SK-N-SH (cell line): ENCODE results near the gene EVC. TPM values are rescaled to one million over a fixed set of nuclear protein-coding genes. Genes with fewer than 3 reads are reported as not detected.

ENCODE experiments used
- CTCF ChIA-PET: fragments of 300-600, 350-600 bp; formaldehyde crosslinking; extraction: SDS; loops from one replicate; lab custom pipeline; 2021; lab: Yijun Ruan, JAX
- POLR2A ChIA-PET: fragments of 350-600 bp; sonication (Branson Sonifier 250); formaldehyde crosslinking; extraction: SDS; loops from one replicate; lab custom pipeline; 2020; ENCODE audit warnings: antibody characterized with exemption, inconsistent platforms; lab: Yijun Ruan, JAX
- DNase-seq: peaks from one replicate; pipeline ENCODE4 v3.0.0; 2012
- H2AFZ ChIP-seq: fragments of 200-600 bp; sonication (generic); 2 replicates; pipeline ENCODE4 v1.8.1; 2016; ENCODE audit warnings: antibody characterized with exemption, mild to moderate bottlenecking, low read depth
- H3F3A ChIP-seq: fragments of 200-600 bp; sonication (generic); replicated peaks from 2 replicates; pipeline ENCODE3; 2016; ENCODE audit warnings: antibody characterized with exemption, mild to moderate bottlenecking; ENCODE audit not compliant: insufficient read depth
- H3K27ac ChIP-seq, 2 experiments: fragments of 200-500 bp in 1 of 2; fragments of 200-600 bp in 1 of 2; sonication (Bioruptor generic) in 1 of 2; sonication (generic), shearing (Covaris generic) in 1 of 2; 2 replicates each; pipeline versions ENCODE4 v1.5.1 to v1.6.1; 2014 to 2016; ENCODE audit warnings: low read depth in 2 of 2, inconsistent platforms in 1 of 2, low read length in 1 of 2, mild to moderate bottlenecking in 1 of 2, mixed read lengths in 1 of 2
- H3K27me3 ChIP-seq: fragments of 200-600 bp; sonication (generic), shearing (Covaris generic); 2 replicates; pipeline ENCODE4 v1.6.1; 2016; ENCODE audit warnings: mixed run types; ENCODE audit not compliant: insufficient read depth
- H3K36me3 ChIP-seq, 2 experiments: fragments of 200-500 bp in 1 of 2; fragments of 200-600 bp in 1 of 2; sonication (Bioruptor generic) in 1 of 2; sonication (generic) in 1 of 2; replicated peaks in 1 of 2; 2 replicates each; pipeline versions ENCODE3 to v1.5.1; 2014 to 2016; ENCODE audit warnings: low read length in 1 of 2, mild to moderate bottlenecking in 1 of 2; ENCODE audit not compliant: insufficient read depth in 2 of 2, control insufficient read depth in 1 of 2
- H3K4me1 ChIP-seq, 2 experiments: fragments of 200-500 bp in 1 of 2; fragments of 200-600 bp in 1 of 2; sonication (Bioruptor generic) in 1 of 2; sonication (generic), shearing (Covaris generic) in 1 of 2; 2 replicates each; pipeline versions ENCODE4 v1.5.1 to v1.6.1; 2014 to 2016; ENCODE audit warnings: low read depth in 1 of 2, low read length in 1 of 2, mixed run types in 1 of 2; ENCODE audit not compliant: insufficient read depth in 2 of 2, control insufficient read depth in 1 of 2
- H3K4me2 ChIP-seq: fragments of 200-600 bp; sonication (generic), shearing (Covaris generic); 2 replicates; pipeline ENCODE4 v1.6.1; 2017; ENCODE audit warnings: mixed run types
- H3K4me3 ChIP-seq, 2 experiments: fragments of 200-500 bp in 1 of 2; fragments of 200-600 bp in 1 of 2; sonication (Bioruptor generic) in 1 of 2; sonication (generic), shearing (Covaris generic) in 1 of 2; 2 replicates each; pipeline versions ENCODE4 v1.5.1 to v1.8.1; 2014 to 2016; ENCODE audit warnings: low read depth in 2 of 2, inconsistent platforms in 1 of 2, low read length in 1 of 2, mild to moderate bottlenecking in 1 of 2, mixed read lengths in 1 of 2, moderate library complexity in 1 of 2
- H3K79me2 ChIP-seq: fragments of 200-600 bp; sonication (generic); 2 replicates; pipeline ENCODE4 v1.8.1; 2017; ENCODE audit warnings: mild to moderate bottlenecking; ENCODE audit not compliant: insufficient read depth
- H3K9ac ChIP-seq: fragments of 200-600 bp; sonication (generic); 2 replicates; pipeline ENCODE4 v1.6.1; 2017; ENCODE audit warnings: mixed run types
- H3K9me2 ChIP-seq: fragments of 200-600 bp; sonication (generic); 2 replicates; pipeline ENCODE4 v1.6.1; 2017; ENCODE audit warnings: mixed run types
- H3K9me3 ChIP-seq: fragments of 200-600 bp; sonication (generic); 2 replicates; pipeline ENCODE4 v1.6.1; 2017; ENCODE audit warnings: mixed run types, mild to moderate bottlenecking, moderate library complexity
- H4K20me1 ChIP-seq: fragments of 200-600 bp; sonication (generic); 2 replicates; pipeline ENCODE4 v1.6.1; 2017; ENCODE audit warnings: mild to moderate bottlenecking, mixed run types; ENCODE audit not compliant: insufficient read depth
- EP300 ChIP-seq, 2 experiments: IDR thresholded peaks; 2 replicates each; pipeline versions ENCODE4 v1.4.0 to v1.6.1; 2012; ENCODE audit warnings: borderline replicate concordance in 1 of 2, low read depth in 1 of 2, low read length in 1 of 2
- EZH2phosphoT487 ChIP-seq: fragments of 200-600 bp; sonication (generic); IDR thresholded peaks from 2 replicates; pipeline ENCODE4 v1.6.1; 2017; ENCODE audit warnings: low read depth, mixed run types, mild to moderate bottlenecking, antibody characterized with exemption, moderate library complexity, borderline replicate concordance
- FOSL2 ChIP-seq: IDR thresholded peaks from 2 replicates; pipeline ENCODE4 v1.4.0; 2012; ENCODE audit warnings: low read depth, mild to moderate bottlenecking, moderate library complexity, borderline replicate concordance
- FOXM1 ChIP-seq: IDR thresholded peaks from 2 replicates; pipeline ENCODE4 v1.4.0; 2012; ENCODE audit warnings: low read depth, mild to moderate bottlenecking
- GATA2 ChIP-seq: sonication (generic); formaldehyde crosslinking; IDR thresholded peaks from 2 replicates; pipeline ENCODE4 v1.5.0; 2020; ENCODE audit warnings: mild to moderate bottlenecking, missing genetic modification reagents
- MEF2A ChIP-seq: IDR thresholded peaks from 2 replicates; pipeline ENCODE4 v1.4.0; 2012; ENCODE audit warnings: low read depth, borderline replicate concordance
- NFIC ChIP-seq: IDR thresholded peaks from 2 replicates; pipeline ENCODE4 v1.4.0; 2012; ENCODE audit warnings: borderline replicate concordance
- RCOR1 ChIP-seq: fragments of 150-350 bp; IDR thresholded peaks from 2 replicates; pipeline ENCODE4 v1.6.1; 2017; ENCODE audit warnings: antibody characterized with exemption, low read length
- RFX5 ChIP-seq: IDR thresholded peaks from 2 replicates; pipeline ENCODE4 v1.6.1; 2012; ENCODE audit warnings: mild to moderate bottlenecking, improper control_type of control experiment, low read length
- RXRA ChIP-seq: IDR thresholded peaks from 2 replicates; pipeline ENCODE4 v1.4.0; 2012; ENCODE audit warnings: low read depth, mild to moderate bottlenecking, borderline replicate concordance
- SIN3A ChIP-seq: IDR thresholded peaks from 2 replicates; pipeline ENCODE4 v1.6.1; 2012; ENCODE audit warnings: low read depth, mild to moderate bottlenecking, low read length, moderate library complexity, borderline replicate concordance
- TAF1 ChIP-seq: IDR thresholded peaks from 2 replicates; pipeline ENCODE4 v1.6.1; 2012; ENCODE audit warnings: low read depth, mild to moderate bottlenecking, low read length, moderate library complexity, borderline replicate concordance
- TEAD4 ChIP-seq: IDR thresholded peaks from 2 replicates; pipeline ENCODE4 v1.4.0; 2012; ENCODE audit warnings: mild to moderate bottlenecking, borderline replicate concordance; ENCODE audit not compliant: insufficient read depth
- USF2 ChIP-seq: fragments of 150-350 bp; IDR thresholded peaks from 2 replicates; pipeline ENCODE4 v1.6.1; 2017; ENCODE audit warnings: antibody characterized with exemption, low read length, low read depth, borderline replicate concordance
- YY1 ChIP-seq: IDR thresholded peaks from 2 replicates; pipeline ENCODE4 v1.4.0; 2012; ENCODE audit warnings: low read depth, mild to moderate bottlenecking
- WGBS: methylation state at CpG from one replicate; pipeline ENCODE4 v1.1.6; 2017; ENCODE audit warnings: low lambda C conversion rate; 5-methylcytosine and 5-hydroxymethylcytosine counted together
- polyA plus RNA-seq, 3 experiments: library from polyadenylated mRNA; depleted of rRNA; stranded (reverse); fragments of >200 nt; gene quantifications; 2 replicates each; pipeline ENCODE4 v1.2.3, GENCODE V29; 2012
- TF ChIP-seq, protein P1 (sequence below): fragments of 200-600 bp; sonication (generic); IDR thresholded peaks from 2 replicates; pipeline ENCODE4 v1.6.1; 2017; ENCODE audit warnings: antibody characterized with exemption, mild to moderate bottlenecking, moderate library complexity
- TF ChIP-seq, protein P2 (sequence below): fragments of 150-350 bp; IDR thresholded peaks from 2 replicates; pipeline ENCODE4 v1.6.1; 2016; ENCODE audit warnings: mild to moderate bottlenecking, low read depth, low read length
- TF ChIP-seq, protein P3 (sequence below): IDR thresholded peaks from 2 replicates; pipeline ENCODE4 v1.4.0; 2012; ENCODE audit warnings: low read depth, borderline replicate concordance

The EVC gene
- polyA plus RNA-seq, 1 of the 3 experiments (the other 2 are of a cell fraction), result 3.8 TPM

GRCh38 chr4:5717449-5718158, 6.6 kb downstream of the EVC start:
- WGBS, result 83% methylated on average over 4 of the region's 4 CpGs
- H3K36me3 ChIP-seq, result peaks cover 16 to 20% of the 10 kb centered on the region in 2 experiments
- CTCF ChIA-PET, result no interaction called here
- POLR2A ChIA-PET, result no interaction called here
- H3K4me2 ChIP-seq, result no peak overlapping the region
- no peak for DNase-seq
- H3K4me1 ChIP-seq, result peaks cover 0 to 4% of the 10 kb centered on the region in 2 experiments; a peak in 1 of 4 replicates
- peaks cover 60% of the 10 kb centered on the region for H3K79me2 ChIP-seq
- no peak overlapping the region for H3K9ac ChIP-seq
- H3K9me3 ChIP-seq, result no peaks in the 10 kb centered on the region
- H3F3A ChIP-seq, result no peaks in the 10 kb centered on the region
- H3K4me3 ChIP-seq, result no peak overlapping the region
- no peaks in the 10 kb centered on the region for H3K9me2 ChIP-seq
- no peak overlapping the region for H3K27ac ChIP-seq
- no peak overlapping the region for H2AFZ ChIP-seq
- no peaks in the 10 kb centered on the region for H4K20me1 ChIP-seq
- TF ChIP-seq RCOR1 (no peak), RFX5 (no peak), FOSL2 (no peak), EZH2phosphoT487 (no peak), TAF1 (no peak), USF2 (no peak), YY1 (no peak), NFIC (no peak), FOXM1 (no peak), EP300 (IDR thresholded peaks at IDR 0.05; ENCODE audit: borderline replicate concordance in 1 of 2, low read depth in 1 of 2, low read length in 1 of 2) (no peak)
- TF ChIP-seq, protein P1, sequence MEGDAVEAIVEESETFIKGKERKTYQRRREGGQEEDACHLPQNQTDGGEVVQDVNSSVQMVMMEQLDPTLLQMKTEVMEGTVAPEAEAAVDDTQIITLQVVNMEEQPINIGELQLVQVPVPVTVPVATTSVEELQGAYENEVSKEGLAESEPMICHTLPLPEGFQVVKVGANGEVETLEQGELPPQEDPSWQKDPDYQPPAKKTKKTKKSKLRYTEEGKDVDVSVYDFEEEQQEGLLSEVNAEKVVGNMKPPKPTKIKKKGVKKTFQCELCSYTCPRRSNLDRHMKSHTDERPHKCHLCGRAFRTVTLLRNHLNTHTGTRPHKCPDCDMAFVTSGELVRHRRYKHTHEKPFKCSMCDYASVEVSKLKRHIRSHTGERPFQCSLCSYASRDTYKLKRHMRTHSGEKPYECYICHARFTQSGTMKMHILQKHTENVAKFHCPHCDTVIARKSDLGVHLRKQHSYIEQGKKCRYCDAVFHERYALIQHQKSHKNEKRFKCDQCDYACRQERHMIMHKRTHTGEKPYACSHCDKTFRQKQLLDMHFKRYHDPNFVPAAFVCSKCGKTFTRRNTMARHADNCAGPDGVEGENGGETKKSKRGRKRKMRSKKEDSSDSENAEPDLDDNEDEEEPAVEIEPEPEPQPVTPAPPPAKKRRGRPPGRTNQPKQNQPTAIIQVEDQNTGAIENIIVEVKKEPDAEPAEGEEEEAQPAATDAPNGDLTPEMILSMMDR, result no peak
- no peaks in the 10 kb centered on the region for H3K27me3 ChIP-seq

- no peak for DNase-seq
- peaks cover 52% of the 10 kb centered on the region for H3K79me2 ChIP-seq
- no peaks in the 10 kb centered on the region for H3F3A ChIP-seq
- no peaks in the 10 kb centered on the region for H3K9me2 ChIP-seq
- WGBS, result 79% methylated on average over 4 of the region's 4 CpGs
- H3K9me3 ChIP-seq, result no peaks in the 10 kb centered on the region
- H3K9ac ChIP-seq, result no peak overlapping the region
- no peaks in the 10 kb centered on the region for H4K20me1 ChIP-seq
- no peak overlapping the region for H3K4me3 ChIP-seq
- H3K27ac ChIP-seq, result no peak overlapping the region
- ChIA-PET CTCF (no interaction called here), POLR2A (no interaction called here)
- no peaks in the 10 kb centered on the region for H3K4me1 ChIP-seq
- no peak overlapping the region for H2AFZ ChIP-seq
- H3K27me3 ChIP-seq, result no peaks in the 10 kb centered on the region
- H3K36me3 ChIP-seq, result peaks cover 16 to 20% of the 10 kb centered on the region in 2 experiments
- H3K4me2 ChIP-seq, result no peak overlapping the region
- TF ChIP-seq SIN3A (no peak), EP300 (IDR thresholded peaks at IDR 0.05; ENCODE audit: borderline replicate concordance in 1 of 2, low read depth in 1 of 2, low read length in 1 of 2) (no peak), TEAD4 (no peak), RXRA (no peak), MEF2A (no peak), USF2 (no peak), GATA2 (no peak)
- TF ChIP-seq, protein P2, sequence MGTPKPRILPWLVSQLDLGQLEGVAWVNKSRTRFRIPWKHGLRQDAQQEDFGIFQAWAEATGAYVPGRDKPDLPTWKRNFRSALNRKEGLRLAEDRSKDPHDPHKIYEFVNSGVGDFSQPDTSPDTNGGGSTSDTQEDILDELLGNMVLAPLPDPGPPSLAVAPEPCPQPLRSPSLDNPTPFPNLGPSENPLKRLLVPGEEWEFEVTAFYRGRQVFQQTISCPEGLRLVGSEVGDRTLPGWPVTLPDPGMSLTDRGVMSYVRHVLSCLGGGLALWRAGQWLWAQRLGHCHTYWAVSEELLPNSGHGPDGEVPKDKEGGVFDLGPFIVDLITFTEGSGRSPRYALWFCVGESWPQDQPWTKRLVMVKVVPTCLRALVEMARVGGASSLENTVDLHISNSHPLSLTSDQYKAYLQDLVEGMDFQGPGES, result no peak
- TF ChIP-seq, protein P3, sequence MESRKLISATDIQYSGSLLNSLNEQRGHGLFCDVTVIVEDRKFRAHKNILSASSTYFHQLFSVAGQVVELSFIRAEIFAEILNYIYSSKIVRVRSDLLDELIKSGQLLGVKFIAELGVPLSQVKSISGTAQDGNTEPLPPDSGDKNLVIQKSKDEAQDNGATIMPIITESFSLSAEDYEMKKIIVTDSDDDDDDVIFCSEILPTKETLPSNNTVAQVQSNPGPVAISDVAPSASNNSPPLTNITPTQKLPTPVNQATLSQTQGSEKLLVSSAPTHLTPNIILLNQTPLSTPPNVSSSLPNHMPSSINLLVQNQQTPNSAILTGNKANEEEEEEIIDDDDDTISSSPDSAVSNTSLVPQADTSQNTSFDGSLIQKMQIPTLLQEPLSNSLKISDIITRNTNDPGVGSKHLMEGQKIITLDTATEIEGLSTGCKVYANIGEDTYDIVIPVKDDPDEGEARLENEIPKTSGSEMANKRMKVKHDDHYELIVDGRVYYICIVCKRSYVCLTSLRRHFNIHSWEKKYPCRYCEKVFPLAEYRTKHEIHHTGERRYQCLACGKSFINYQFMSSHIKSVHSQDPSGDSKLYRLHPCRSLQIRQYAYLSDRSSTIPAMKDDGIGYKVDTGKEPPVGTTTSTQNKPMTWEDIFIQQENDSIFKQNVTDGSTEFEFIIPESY, result no peak
Measured at GRCh38 chr4:5718411-5718810, 7.4 kb downstream of the EVC start.
